ENCODE measurements around the gene OTOF.

DNA sequence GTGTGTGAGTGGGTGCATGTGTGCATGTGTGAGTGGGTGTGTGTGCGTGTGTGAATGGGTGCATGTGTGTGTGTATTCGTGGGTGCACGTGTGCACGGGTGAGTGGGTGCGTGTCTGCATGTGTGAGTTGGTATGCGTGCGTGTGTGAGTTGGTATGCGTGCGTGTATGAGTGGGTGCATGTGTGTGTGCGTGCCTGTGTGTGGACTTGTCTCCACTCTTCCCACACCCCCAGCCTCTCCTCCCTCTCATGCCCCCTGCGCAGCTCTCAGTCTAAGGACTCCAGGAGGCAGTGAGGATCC lies 5.1 kb upstream of the OTOF start:
- TF ChIP-seq CTCF (conservative IDR thresholded peaks at IDR 0.05; ENCODE audit: low read length) (no peak), EZH2phosphoT487 (IDR thresholded peaks at IDR 0.05; ENCODE audit: borderline replicate concordance) (no peak)
